Ovary (tissue), 9 donors: ENCODE results near the gene BRIP1. TPM values are rescaled to one million over a fixed set of nuclear protein-coding genes. Genes with fewer than 3 reads are reported as not detected.

Experiments used
- DNase-seq, 5 donors: peaks; one replicate each; pipeline ENCODE4 v3.0.0-alpha.2; 2019 to 2020
- H3K27ac ChIP-seq, 2 donors: fragments of 200-600 bp; one replicate each; pipeline versions ENCODE4 v1.5.1 to v1.8.0; 2019 to 2022
- H3K27me3 ChIP-seq: fragments of 200-600 bp; one replicate; pipeline ENCODE4 v1.8.0; 2022
- H3K36me3 ChIP-seq: fragments of 200-600 bp; sonication (generic); one replicate; pipeline ENCODE4 v1.5.1; 2019
- H3K4me1 ChIP-seq: one replicate; pipeline ENCODE4 v1.8.1; 2013; ENCODE audit warnings: mild to moderate bottlenecking, moderate library complexity; ENCODE audit not compliant: insufficient read depth
- H3K4me3 ChIP-seq: fragments of 200-600 bp; sonication (generic); one replicate; pipeline ENCODE4 v1.5.1; 2017
- H3K9me3 ChIP-seq, 2 donors: fragments of 200-600 bp in 1 of 2; sonication (generic) in 1 of 2; one replicate each; pipeline versions ENCODE4 v1.5.1 to v1.8.1; 2013 to 2019; ENCODE audit warnings: mild to moderate bottlenecking in 1 of 2, moderate library complexity in 1 of 2
- EP300 ChIP-seq: sonication (generic); formaldehyde crosslinking; IDR thresholded peaks from one replicate; pipeline ENCODE4 v1.6.1; 2017; ENCODE audit warnings: antibody characterized with exemption
- POLR2A ChIP-seq: fragments of 450-650 bp; IDR thresholded peaks from one replicate; pipeline ENCODE4 v1.6.1; 2017; ENCODE audit warnings: antibody characterized with exemption, mild to moderate bottlenecking, moderate library complexity
- WGBS, 3 donors: extraction: QIAGEN DNeasy Blood & Tissue Kit in 1 of 3; methylation state at CpG; one replicate each; pipeline versions ENCODE4 v1.1.5 to v1.1.7; 2013 to 2017; 5-methylcytosine and 5-hydroxymethylcytosine counted together
- intact Hi-C, 4 donors: fragments of 100-400 bp; cut with DNase I; formaldehyde crosslinking; loops; one replicate each; pipeline versions ENCODE4 v1.11.0 to v1.15.1; 2022 to 2023
- polyA plus RNA-seq, 2 donors: library from polyadenylated mRNA; stranded (reverse); fragments of 200-250 nt in 1 of 2; fragments of 350-450 nt in 1 of 2; fragmentation: Illumina TruSeq in 1 of 2; extraction: RNeasy Lipid Tissue Mini Kit (QIAGEN cat#74804) in 1 of 2; gene quantifications; one replicate each; pipeline ENCODE4 v1.2.3, GENCODE V29; 2013 to 2014
- small RNA-seq: library from RNA; depleted of rRNA; stranded (forward); fragments of <200 nt; gene quantifications from one replicate; pipeline ENCODE3, GENCODE V24; 2016
- total RNA-seq, 7 donors: library from RNA; depleted of rRNA in 2 of 7; stranded (reverse); fragments of >200 nt in 2 of 7; fragmentation: NEBNext Ultra II Directional in 3 of 7; extraction: Animal tissue kit (Norgen Biotek cat#: 25700) in 3 of 7; gene quantifications; one replicate each; pipeline versions ENCODE4 v1.1.0 to v1.2.4, GENCODE V29; 2016 to 2023
- TF ChIP-seq, protein P1 (sequence below), 3 donors: fragments of 450-650 bp in 2 of 3; fragments of 200-600 bp in 1 of 3; IDR thresholded peaks; one replicate each; pipeline versions ENCODE4 v1.5.1 to v1.8.0; 2016 to 2022; ENCODE audit warnings: antibody characterized with exemption in 3 of 3, mild to moderate bottlenecking in 1 of 3
- donor health status: DM: no; HTN: no; CAD: no; lungs with moderate emphysema.
- donor health status: DM: no; HTN: no; CAD: no.
- donor health status: Bipolar disorder and iron deficiency.
- donor health status: DM: yes; HTN: yes; CAD: no.
- donor health status: DM: no; HTN: no; CAD: no.
- donor health status: DM: yes; HTN: yes; CAD: no.

BRIP1 gene
- total and polyA plus RNA-seq, 9 donors, result 0.11 to 2.3 (median 1.1) TPM

DNA sequence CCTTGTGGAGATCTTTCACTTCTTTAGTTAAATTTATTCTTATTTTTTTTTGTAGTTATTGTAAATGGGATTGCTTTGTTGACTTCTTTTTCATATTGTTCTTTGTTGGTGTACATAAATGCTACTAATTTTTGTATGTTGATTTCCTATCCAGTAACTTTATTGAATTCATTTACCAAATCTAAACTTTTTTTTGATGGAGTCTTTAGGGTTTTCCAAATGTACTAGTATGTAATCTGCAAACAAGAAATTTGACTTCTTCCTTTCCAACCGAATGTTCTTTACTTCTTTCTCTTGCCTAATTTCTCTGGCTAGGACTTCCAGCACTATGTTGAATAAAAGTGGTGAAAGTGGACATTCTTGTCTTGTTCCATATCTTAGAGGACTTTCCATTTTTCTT, 230.5 kb downstream of the BRIP1 start:
- Histone ChIP-seq H3K9me3 (peaks cover 0 to 3% of the 10 kb centered on the region in 2 donors), H3K4me3 (no peak overlapping the region), H3K27ac (no peak overlapping the region), H3K36me3 (no peaks in the 10 kb centered on the region), H3K4me1 (no peaks in the 10 kb centered on the region), H3K27me3 (no peaks in the 10 kb centered on the region)
- TF ChIP-seq POLR2A (no peak), EP300 (no peak)
- TF ChIP-seq, protein P1, sequence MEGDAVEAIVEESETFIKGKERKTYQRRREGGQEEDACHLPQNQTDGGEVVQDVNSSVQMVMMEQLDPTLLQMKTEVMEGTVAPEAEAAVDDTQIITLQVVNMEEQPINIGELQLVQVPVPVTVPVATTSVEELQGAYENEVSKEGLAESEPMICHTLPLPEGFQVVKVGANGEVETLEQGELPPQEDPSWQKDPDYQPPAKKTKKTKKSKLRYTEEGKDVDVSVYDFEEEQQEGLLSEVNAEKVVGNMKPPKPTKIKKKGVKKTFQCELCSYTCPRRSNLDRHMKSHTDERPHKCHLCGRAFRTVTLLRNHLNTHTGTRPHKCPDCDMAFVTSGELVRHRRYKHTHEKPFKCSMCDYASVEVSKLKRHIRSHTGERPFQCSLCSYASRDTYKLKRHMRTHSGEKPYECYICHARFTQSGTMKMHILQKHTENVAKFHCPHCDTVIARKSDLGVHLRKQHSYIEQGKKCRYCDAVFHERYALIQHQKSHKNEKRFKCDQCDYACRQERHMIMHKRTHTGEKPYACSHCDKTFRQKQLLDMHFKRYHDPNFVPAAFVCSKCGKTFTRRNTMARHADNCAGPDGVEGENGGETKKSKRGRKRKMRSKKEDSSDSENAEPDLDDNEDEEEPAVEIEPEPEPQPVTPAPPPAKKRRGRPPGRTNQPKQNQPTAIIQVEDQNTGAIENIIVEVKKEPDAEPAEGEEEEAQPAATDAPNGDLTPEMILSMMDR (IDR thresholded peaks at IDR 0.05), result no peak
- DNase-seq, result no peak
- intact Hi-C loops, result no loop called here
- WGBS, 3 donors, result 82 to 97% (median 93%) methylated on average over 1 of the region's 1 CpG

DNA sequence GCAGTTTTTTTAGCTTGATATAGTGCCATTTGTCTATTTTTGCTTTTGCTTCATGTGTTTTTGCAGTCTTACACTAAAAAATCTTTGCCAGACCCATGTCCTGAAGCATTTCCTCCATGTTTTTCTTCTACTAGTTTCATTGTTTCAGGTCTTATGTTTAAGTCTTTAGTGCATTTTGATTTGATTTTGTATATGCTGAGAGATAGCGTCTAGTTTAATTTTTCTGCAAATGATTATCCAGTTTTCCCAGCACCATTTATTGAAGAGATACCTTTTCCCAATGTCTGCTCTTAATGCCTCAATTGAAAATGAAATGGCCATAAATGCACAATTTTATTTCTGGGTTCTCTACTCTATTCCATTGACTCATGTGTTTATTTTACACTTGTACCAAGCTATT, 231.5 kb downstream of the BRIP1 start:
- WGBS, 3 donors, result 65 to 94% (median 92%) methylated on average over 1 of the region's 1 CpG
- TF ChIP-seq, protein P1 (IDR thresholded peaks at IDR 0.05), result no peak
- no peak for TF ChIP-seq POLR2A
- TF ChIP-seq EP300, result no peak
- H3K9me3 ChIP-seq, result peaks cover 0 to 3% of the 10 kb centered on the region in 2 donors
- no peak for DNase-seq
- intact Hi-C loops, result no loop called here
- no peak overlapping the region for H3K4me3 ChIP-seq
- no peak overlapping the region for H3K27ac ChIP-seq
- no peaks in the 10 kb centered on the region for H3K27me3 ChIP-seq
- H3K36me3 ChIP-seq, result no peaks in the 10 kb centered on the region
- no peaks in the 10 kb centered on the region for H3K4me1 ChIP-seq

Small RNA genes lying within 50 kb of the gene (small RNA-seq; reads per million reads assigned to genes)
- gene RF00019, result not detected

Other genes starting within 250 kb of the BRIP1 start
- gene INTS2, start 64.5 kb upstream of the BRIP1 start, total RNA-seq, result 10 to 100 TPM in 3 of 7 donors, 1 to 10 TPM in 4; 5.8 to 11.0 (median 9.1) TPM
- gene INTS2, start 64.5 kb upstream of the BRIP1 start, polyA plus RNA-seq, result 1 to 10 TPM; 2.3 to 4.6 TPM
- gene MED13, start 201.8 kb upstream of the BRIP1 start, total RNA-seq, result 10 to 100 TPM; 53.9 to 85.1 (median 63.8) TPM
- gene MED13, start 201.8 kb upstream of the BRIP1 start, polyA plus RNA-seq, result 10 to 100 TPM; 10.4 to 19.0 TPM